Measurements from ENCODE around the gene UXS1.

- TF ChIP-seq CTCF (IDR thresholded peaks at IDR 0.05) (no peak), POLR2A (IDR thresholded peaks at IDR 0.05) (no peak), EP300 (IDR thresholded peaks at IDR 0.05) (no peak)
Measured at GRCh38 chr2:106219813-106220212, 25.7 kb upstream of the UXS1 start.

All from sigmoid colon (tissue), 4 donors.